ENCODE measurements around the gene SASH1. TPM values are rescaled to one million over a fixed set of nuclear protein-coding genes. Genes with fewer than 3 reads are reported as not detected.

The SASH1 gene
- total RNA-seq, 1 experiment from 2014 or later: 27.4 TPM

DNA sequence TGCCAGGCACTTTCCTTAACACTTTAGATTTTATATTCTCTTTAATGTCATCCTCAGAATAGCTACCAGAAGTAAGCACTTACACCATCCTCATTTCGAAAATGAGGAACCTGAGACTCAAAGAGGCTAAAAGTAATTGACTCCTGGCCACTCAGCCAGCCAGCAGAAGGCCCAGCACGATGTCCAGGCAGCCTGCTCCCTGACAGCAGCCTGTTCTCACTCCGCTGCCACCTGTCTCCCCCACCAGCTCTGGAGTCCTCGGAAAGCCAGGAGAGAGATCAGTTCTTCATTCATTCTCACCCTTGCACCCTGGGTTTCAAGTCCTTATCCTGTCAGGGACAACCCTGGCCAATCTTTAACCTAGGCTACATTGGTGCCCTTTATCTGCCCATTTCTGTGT is 174.0 kb downstream of the SASH1 start:
- DNase-seq (ENCODE audit: low spot score) (no peak), ATAC-seq (no peak)
- ChIA-PET POLR2A (interaction anchor here (0.6 kb wide), 1 partner anchor 1013 kb away, joined by 7 read pairs; no protein-coding TSS in a partner anchor), CTCF (no interaction called here)
- Mint-ChIP-seq H3K36me3 (peaks cover 28% of the 10 kb centered on the region), H3K4me1 (peaks cover 71% of the 10 kb centered on the region), H3K4me3 (no peak overlapping the region), H3K27ac (no peak overlapping the region), H3K9me3 (no peaks in the 10 kb centered on the region), H3K27me3 (ENCODE audit: low read depth) (no peaks in the 10 kb centered on the region)
- TF ChIP-seq ELF4 (CRISPR knock-in tag; IDR thresholded peaks at IDR 0.05; ENCODE audit: low read depth): no peak
- TF ChIP-seq CREB1 (CRISPR knock-in tag; IDR thresholded peaks at IDR 0.05): no peak
- TF ChIP-seq NR3C1 (CRISPR knock-in tag; conservative IDR thresholded peaks at IDR 0.05; ENCODE audit: low read depth): no peak
- TF ChIP-seq, protein P1, sequence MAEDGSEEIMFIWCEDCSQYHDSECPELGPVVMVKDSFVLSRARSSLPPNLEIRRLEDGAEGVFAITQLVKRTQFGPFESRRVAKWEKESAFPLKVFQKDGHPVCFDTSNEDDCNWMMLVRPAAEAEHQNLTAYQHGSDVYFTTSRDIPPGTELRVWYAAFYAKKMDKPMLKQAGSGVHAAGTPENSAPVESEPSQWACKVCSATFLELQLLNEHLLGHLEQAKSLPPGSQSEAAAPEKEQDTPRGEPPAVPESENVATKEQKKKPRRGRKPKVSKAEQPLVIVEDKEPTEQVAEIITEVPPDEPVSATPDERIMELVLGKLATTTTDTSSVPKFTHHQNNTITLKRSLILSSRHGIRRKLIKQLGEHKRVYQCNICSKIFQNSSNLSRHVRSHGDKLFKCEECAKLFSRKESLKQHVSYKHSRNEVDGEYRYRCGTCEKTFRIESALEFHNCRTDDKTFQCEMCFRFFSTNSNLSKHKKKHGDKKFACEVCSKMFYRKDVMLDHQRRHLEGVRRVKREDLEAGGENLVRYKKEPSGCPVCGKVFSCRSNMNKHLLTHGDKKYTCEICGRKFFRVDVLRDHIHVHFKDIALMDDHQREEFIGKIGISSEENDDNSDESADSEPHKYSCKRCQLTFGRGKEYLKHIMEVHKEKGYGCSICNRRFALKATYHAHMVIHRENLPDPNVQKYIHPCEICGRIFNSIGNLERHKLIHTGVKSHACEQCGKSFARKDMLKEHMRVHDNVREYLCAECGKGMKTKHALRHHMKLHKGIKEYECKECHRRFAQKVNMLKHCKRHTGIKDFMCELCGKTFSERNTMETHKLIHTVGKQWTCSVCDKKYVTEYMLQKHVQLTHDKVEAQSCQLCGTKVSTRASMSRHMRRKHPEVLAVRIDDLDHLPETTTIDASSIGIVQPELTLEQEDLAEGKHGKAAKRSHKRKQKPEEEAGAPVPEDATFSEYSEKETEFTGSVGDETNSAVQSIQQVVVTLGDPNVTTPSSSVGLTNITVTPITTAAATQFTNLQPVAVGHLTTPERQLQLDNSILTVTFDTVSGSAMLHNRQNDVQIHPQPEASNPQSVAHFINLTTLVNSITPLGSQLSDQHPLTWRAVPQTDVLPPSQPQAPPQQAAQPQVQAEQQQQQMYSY (CRISPR knock-in tag; IDR thresholded peaks at IDR 0.05): no peak
- no peak for TF ChIP-seq GTF2I (CRISPR knock-in tag; conservative IDR thresholded peaks at IDR 0.05)
- TF ChIP-seq RORB (CRISPR knock-in tag; IDR thresholded peaks at IDR 0.05): no peak
- no peak for TF ChIP-seq NR2C2 (CRISPR knock-in tag; IDR thresholded peaks at IDR 0.05)
- TF ChIP-seq HMGA2 (CRISPR knock-in tag; IDR thresholded peaks at IDR 0.05): no peak
- no peak for TF ChIP-seq ZBTB21 (CRISPR knock-in tag; IDR thresholded peaks at IDR 0.05; ENCODE audit: borderline replicate concordance)
- TF ChIP-seq, protein P2, sequence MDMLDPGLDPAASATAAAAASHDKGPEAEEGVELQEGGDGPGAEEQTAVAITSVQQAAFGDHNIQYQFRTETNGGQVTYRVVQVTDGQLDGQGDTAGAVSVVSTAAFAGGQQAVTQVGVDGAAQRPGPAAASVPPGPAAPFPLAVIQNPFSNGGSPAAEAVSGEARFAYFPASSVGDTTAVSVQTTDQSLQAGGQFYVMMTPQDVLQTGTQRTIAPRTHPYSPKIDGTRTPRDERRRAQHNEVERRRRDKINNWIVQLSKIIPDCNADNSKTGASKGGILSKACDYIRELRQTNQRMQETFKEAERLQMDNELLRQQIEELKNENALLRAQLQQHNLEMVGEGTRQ (CRISPR knock-in tag; IDR thresholded peaks at IDR 0.05): no peak
- no peak for TF ChIP-seq ZNF423 (CRISPR knock-in tag; IDR thresholded peaks at IDR 0.05)
- TF ChIP-seq SMAD4 (CRISPR knock-in tag; IDR thresholded peaks at IDR 0.05): no peak
- no peak for TF ChIP-seq ZNF219 (CRISPR knock-in tag; IDR thresholded peaks at IDR 0.05; ENCODE audit: borderline replicate concordance)
- TF ChIP-seq ESRRA (CRISPR knock-in tag; IDR thresholded peaks at IDR 0.05; ENCODE audit: borderline replicate concordance): no peak
- TF ChIP-seq, protein P3, sequence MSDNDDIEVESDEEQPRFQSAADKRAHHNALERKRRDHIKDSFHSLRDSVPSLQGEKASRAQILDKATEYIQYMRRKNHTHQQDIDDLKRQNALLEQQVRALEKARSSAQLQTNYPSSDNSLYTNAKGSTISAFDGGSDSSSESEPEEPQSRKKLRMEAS (CRISPR knock-in tag; IDR thresholded peaks at IDR 0.05): no peak

DNA sequence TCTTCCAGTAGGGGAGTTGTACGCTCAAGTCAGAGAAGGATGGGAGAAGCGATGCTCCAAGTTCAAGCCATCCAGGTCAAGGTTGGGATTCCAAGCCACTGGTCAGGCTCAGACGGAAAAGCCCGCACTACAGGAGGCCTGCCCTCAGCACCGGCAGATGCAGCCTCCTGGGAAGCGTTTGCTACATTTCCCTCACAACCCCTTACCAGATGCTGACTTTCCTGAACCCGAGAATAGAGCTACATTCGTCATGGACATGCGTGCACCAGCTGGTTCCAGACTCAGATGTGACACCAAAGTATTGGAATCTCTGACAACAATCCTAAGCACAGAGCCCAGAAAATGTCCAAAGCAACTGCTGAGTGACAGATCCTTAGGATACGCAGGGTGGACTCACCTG is 174.8 kb downstream of the SASH1 start:
- no peak for DNase-seq (ENCODE audit: low spot score)
- no peak for ATAC-seq
- POLR2A ChIA-PET: no interaction called here
- CTCF ChIA-PET: no interaction called here
- H3K27me3 Mint-ChIP-seq (ENCODE audit: low read depth): no peaks in the 10 kb centered on the region
- H3K36me3 Mint-ChIP-seq: peaks cover 28% of the 10 kb centered on the region
- no peak overlapping the region for H3K4me3 Mint-ChIP-seq
- no peaks in the 10 kb centered on the region for H3K9me3 Mint-ChIP-seq
- no peak overlapping the region for H3K27ac Mint-ChIP-seq
- H3K4me1 Mint-ChIP-seq: peaks cover 78% of the 10 kb centered on the region
- TF ChIP-seq FOXJ3 (CRISPR knock-in tag; IDR thresholded peaks at IDR 0.05; ENCODE audit: borderline replicate concordance): no peak
- TF ChIP-seq FOXK1 (CRISPR knock-in tag; IDR thresholded peaks at IDR 0.05): no peak
- no peak for TF ChIP-seq ELF4 (CRISPR knock-in tag; IDR thresholded peaks at IDR 0.05; ENCODE audit: low read depth)
- TF ChIP-seq, protein P4, sequence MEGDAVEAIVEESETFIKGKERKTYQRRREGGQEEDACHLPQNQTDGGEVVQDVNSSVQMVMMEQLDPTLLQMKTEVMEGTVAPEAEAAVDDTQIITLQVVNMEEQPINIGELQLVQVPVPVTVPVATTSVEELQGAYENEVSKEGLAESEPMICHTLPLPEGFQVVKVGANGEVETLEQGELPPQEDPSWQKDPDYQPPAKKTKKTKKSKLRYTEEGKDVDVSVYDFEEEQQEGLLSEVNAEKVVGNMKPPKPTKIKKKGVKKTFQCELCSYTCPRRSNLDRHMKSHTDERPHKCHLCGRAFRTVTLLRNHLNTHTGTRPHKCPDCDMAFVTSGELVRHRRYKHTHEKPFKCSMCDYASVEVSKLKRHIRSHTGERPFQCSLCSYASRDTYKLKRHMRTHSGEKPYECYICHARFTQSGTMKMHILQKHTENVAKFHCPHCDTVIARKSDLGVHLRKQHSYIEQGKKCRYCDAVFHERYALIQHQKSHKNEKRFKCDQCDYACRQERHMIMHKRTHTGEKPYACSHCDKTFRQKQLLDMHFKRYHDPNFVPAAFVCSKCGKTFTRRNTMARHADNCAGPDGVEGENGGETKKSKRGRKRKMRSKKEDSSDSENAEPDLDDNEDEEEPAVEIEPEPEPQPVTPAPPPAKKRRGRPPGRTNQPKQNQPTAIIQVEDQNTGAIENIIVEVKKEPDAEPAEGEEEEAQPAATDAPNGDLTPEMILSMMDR (IDR thresholded peaks at IDR 0.05): no peak
- TF ChIP-seq, protein P2 (CRISPR knock-in tag; IDR thresholded peaks at IDR 0.05): no peak
- TF ChIP-seq ZNF263 (CRISPR knock-in tag; IDR thresholded peaks at IDR 0.05; ENCODE audit: low read depth): no peak
- TF ChIP-seq, protein P5, sequence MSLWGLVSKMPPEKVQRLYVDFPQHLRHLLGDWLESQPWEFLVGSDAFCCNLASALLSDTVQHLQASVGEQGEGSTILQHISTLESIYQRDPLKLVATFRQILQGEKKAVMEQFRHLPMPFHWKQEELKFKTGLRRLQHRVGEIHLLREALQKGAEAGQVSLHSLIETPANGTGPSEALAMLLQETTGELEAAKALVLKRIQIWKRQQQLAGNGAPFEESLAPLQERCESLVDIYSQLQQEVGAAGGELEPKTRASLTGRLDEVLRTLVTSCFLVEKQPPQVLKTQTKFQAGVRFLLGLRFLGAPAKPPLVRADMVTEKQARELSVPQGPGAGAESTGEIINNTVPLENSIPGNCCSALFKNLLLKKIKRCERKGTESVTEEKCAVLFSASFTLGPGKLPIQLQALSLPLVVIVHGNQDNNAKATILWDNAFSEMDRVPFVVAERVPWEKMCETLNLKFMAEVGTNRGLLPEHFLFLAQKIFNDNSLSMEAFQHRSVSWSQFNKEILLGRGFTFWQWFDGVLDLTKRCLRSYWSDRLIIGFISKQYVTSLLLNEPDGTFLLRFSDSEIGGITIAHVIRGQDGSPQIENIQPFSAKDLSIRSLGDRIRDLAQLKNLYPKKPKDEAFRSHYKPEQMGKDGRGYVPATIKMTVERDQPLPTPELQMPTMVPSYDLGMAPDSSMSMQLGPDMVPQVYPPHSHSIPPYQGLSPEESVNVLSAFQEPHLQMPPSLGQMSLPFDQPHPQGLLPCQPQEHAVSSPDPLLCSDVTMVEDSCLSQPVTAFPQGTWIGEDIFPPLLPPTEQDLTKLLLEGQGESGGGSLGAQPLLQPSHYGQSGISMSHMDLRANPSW (CRISPR knock-in tag; conservative IDR thresholded peaks at IDR 0.05; ENCODE audit: low read depth): no peak
- no peak for TF ChIP-seq CREM (CRISPR knock-in tag; IDR thresholded peaks at IDR 0.05)
- TF ChIP-seq ZNF416 (CRISPR knock-in tag; IDR thresholded peaks at IDR 0.05): no peak
- no peak for TF ChIP-seq GABPB1 (CRISPR knock-in tag; IDR thresholded peaks at IDR 0.05)
- TF ChIP-seq GTF2I (CRISPR knock-in tag; conservative IDR thresholded peaks at IDR 0.05): no peak
- TF ChIP-seq NFYB (CRISPR knock-in tag; conservative IDR thresholded peaks at IDR 0.05; ENCODE audit: low read depth): no peak
- TF ChIP-seq GRHL2 (CRISPR knock-in tag; IDR thresholded peaks at IDR 0.05; ENCODE audit: insufficient replicate concordance, severe bottlenecking): no peak

Measured in WTC11 (cell line).